Liver (tissue), 2 donors: ENCODE results near the gene PCDH1.

ENCODE experiments used
- JUND ChIP-seq, 2 donors: IDR thresholded peaks; 2 replicates each; pipeline ENCODE4 v1.6.1; 2016; ENCODE audit warnings: antibody characterized with exemption in 2 of 2
- ZBTB33 ChIP-seq: IDR thresholded peaks from 2 replicates; pipeline ENCODE4 v1.6.1; 2016; ENCODE audit warnings: antibody characterized with exemption
- donor health status: healthy.

- TF ChIP-seq ZBTB33: no peak
- TF ChIP-seq JUND (IDR thresholded peaks at IDR 0.05): no peak
These were observed 68.7 kb downstream of the PCDH1 start for GRCh38 chr5:141809380-141810096.
